ENCODE data around the gene DAGLB. TPM values are rescaled to one million over a fixed set of nuclear protein-coding genes. Genes with fewer than 3 reads are reported as not detected.

Gene DAGLB
- total RNA-seq, 1 donor from 2014 or later, result 28.3 TPM

GRCh38 chr7:6413637-6414036 is 34.1 kb downstream of the DAGLB start:
- Histone ChIP-seq H2AFZ (ENCODE audit: low read depth, low read length) (no peak overlapping the region), H3K27me3 (ENCODE audit: insufficient read depth, low read length) (no peaks in the 10 kb centered on the region), H4K20me1 (ENCODE audit: insufficient read depth, low read length) (peaks cover 31% of the 10 kb centered on the region), H3K36me3 (ENCODE audit: insufficient read depth, low read length) (peaks cover 51% of the 10 kb centered on the region), H3K9ac (ENCODE audit: low read length) (no peak overlapping the region), H3K27ac (ENCODE audit: low read depth, low read length) (no peak overlapping the region), H3K4me2 (ENCODE audit: low read length) (no peak overlapping the region), H3K79me2 (ENCODE audit: insufficient read depth, low read length) (peaks cover 25% of the 10 kb centered on the region), H3K4me1 (ENCODE audit: insufficient read depth, low read length) (no peaks in the 10 kb centered on the region), H3K4me3 (ENCODE audit: insufficient read depth, low read depth, low read length) (no peak overlapping the region), H3K9me3 (ENCODE audit: insufficient read depth, low read depth, low read length) (no peaks in the 10 kb centered on the region)
- peak overlapping the region; percentile 72 for H3K27ac Mint-ChIP-seq (ENCODE audit: unreplicated experiment)
- no peak for DNase-seq (ENCODE audit: low read depth)
- FAIRE-seq, result no peak
- no peak for TF ChIP-seq EZH2 (IDR thresholded peaks at IDR 0.05; ENCODE audit: insufficient read depth, low read length)
- TF ChIP-seq CTCF (IDR thresholded peaks at IDR 0.05; ENCODE audit: insufficient read depth, low read depth, low read length), result no peak
- peaks cover 4% of the 10 kb centered on the region for H3K4me1 Mint-ChIP-seq (ENCODE audit: low read depth, unreplicated experiment)
- no peak overlapping the region for H3K4me3 Mint-ChIP-seq (ENCODE audit: unreplicated experiment)
- H3K36me3 Mint-ChIP-seq (ENCODE audit: low read depth, unreplicated experiment), result peaks cover 32% of the 10 kb centered on the region
- H3K9me3 Mint-ChIP-seq (ENCODE audit: unreplicated experiment), result no peaks in the 10 kb centered on the region
- H3K27me3 Mint-ChIP-seq (ENCODE audit: low read depth, unreplicated experiment), result no peaks in the 10 kb centered on the region

- Histone ChIP-seq H3K4me3 (ENCODE audit: insufficient read depth, low read depth, low read length) (no peak overlapping the region), H4K20me1 (ENCODE audit: insufficient read depth, low read length) (peaks cover 52% of the 10 kb centered on the region), H3K27me3 (ENCODE audit: insufficient read depth, low read length) (no peaks in the 10 kb centered on the region), H3K79me2 (ENCODE audit: insufficient read depth, low read length) (peaks cover 49% of the 10 kb centered on the region), H3K9ac (ENCODE audit: low read length) (no peak overlapping the region), H3K27ac (ENCODE audit: low read depth, low read length) (no peak overlapping the region), H3K9me3 (ENCODE audit: insufficient read depth, low read depth, low read length) (no peaks in the 10 kb centered on the region), H2AFZ (ENCODE audit: low read depth, low read length) (no peak overlapping the region), H3K36me3 (ENCODE audit: insufficient read depth, low read length) (peaks cover 57% of the 10 kb centered on the region), H3K4me1 (ENCODE audit: insufficient read depth, low read length) (no peaks in the 10 kb centered on the region), H3K4me2 (ENCODE audit: low read length) (no peak overlapping the region)
- peaks cover 38% of the 10 kb centered on the region for H3K36me3 Mint-ChIP-seq (ENCODE audit: low read depth, unreplicated experiment)
- H3K27ac Mint-ChIP-seq (ENCODE audit: unreplicated experiment), result peak overlapping the region; percentile 26
- no peak for FAIRE-seq
- no peak overlapping the region for H3K4me3 Mint-ChIP-seq (ENCODE audit: unreplicated experiment)
- no peak for TF ChIP-seq CTCF (IDR thresholded peaks at IDR 0.05; ENCODE audit: insufficient read depth, low read depth, low read length)
- no peak for TF ChIP-seq EZH2 (IDR thresholded peaks at IDR 0.05; ENCODE audit: insufficient read depth, low read length)
- H3K27me3 Mint-ChIP-seq (ENCODE audit: low read depth, unreplicated experiment), result no peaks in the 10 kb centered on the region
- DNase-seq (ENCODE audit: low read depth), result no peak
- H3K4me1 Mint-ChIP-seq (ENCODE audit: low read depth, unreplicated experiment), result no peaks in the 10 kb centered on the region
- no peaks in the 10 kb centered on the region for H3K9me3 Mint-ChIP-seq (ENCODE audit: unreplicated experiment)
Observed at GRCh38 chr7:6409944-6410693, 37.6 kb downstream of the DAGLB start.

- H3K4me3 ChIP-seq (ENCODE audit: insufficient read depth, low read depth, low read length), result no peak overlapping the region
- no peak overlapping the region for H3K4me3 Mint-ChIP-seq (ENCODE audit: unreplicated experiment)
- H3K36me3 Mint-ChIP-seq (ENCODE audit: low read depth, unreplicated experiment), result peaks cover 36% of the 10 kb centered on the region
- no peak for FAIRE-seq
- no peak overlapping the region for H3K27ac ChIP-seq (ENCODE audit: low read depth, low read length)
- no peak overlapping the region for H3K4me2 ChIP-seq (ENCODE audit: low read length)
- no peak for DNase-seq (ENCODE audit: low read depth)
- H3K9me3 ChIP-seq (ENCODE audit: insufficient read depth, low read depth, low read length), result no peaks in the 10 kb centered on the region
- H3K79me2 ChIP-seq (ENCODE audit: insufficient read depth, low read length), result peaks cover 50% of the 10 kb centered on the region
- peak overlapping the region; percentile 77 for H3K27ac Mint-ChIP-seq (ENCODE audit: unreplicated experiment)
- TF ChIP-seq EZH2 (IDR thresholded peaks at IDR 0.05; ENCODE audit: insufficient read depth, low read length) (no peak), CTCF (IDR thresholded peaks at IDR 0.05; ENCODE audit: insufficient read depth, low read depth, low read length) (no peak)
- H3K27me3 Mint-ChIP-seq (ENCODE audit: low read depth, unreplicated experiment), result no peaks in the 10 kb centered on the region
- H3K36me3 ChIP-seq (ENCODE audit: insufficient read depth, low read length), result peaks cover 58% of the 10 kb centered on the region
- H4K20me1 ChIP-seq (ENCODE audit: insufficient read depth, low read length), result peaks cover 53% of the 10 kb centered on the region
- no peak overlapping the region for H2AFZ ChIP-seq (ENCODE audit: low read depth, low read length)
- no peak overlapping the region for H3K9ac ChIP-seq (ENCODE audit: low read length)
- no peaks in the 10 kb centered on the region for H3K4me1 ChIP-seq (ENCODE audit: insufficient read depth, low read length)
- no peaks in the 10 kb centered on the region for H3K9me3 Mint-ChIP-seq (ENCODE audit: unreplicated experiment)
- no peaks in the 10 kb centered on the region for H3K4me1 Mint-ChIP-seq (ENCODE audit: low read depth, unreplicated experiment)
- no peaks in the 10 kb centered on the region for H3K27me3 ChIP-seq (ENCODE audit: insufficient read depth, low read length)
Observed at GRCh38 chr7:6409091-6409490, 38.7 kb downstream of the DAGLB start.

Measured in astrocyte (in vitro differentiated cells and primary cell).